Measurements from ENCODE around the gene DNAH14. TPM values are rescaled to one million over a fixed set of nuclear protein-coding genes. Genes with fewer than 3 reads are reported as not detected.

Gene DNAH14
- total and polyA plus RNA-seq, 10 of the 15 experiments (the other 5 are each of a cell fraction or from before 2014, with no cell fraction given) = 2.0 to 7.9 (median 4.8) TPM

DNA sequence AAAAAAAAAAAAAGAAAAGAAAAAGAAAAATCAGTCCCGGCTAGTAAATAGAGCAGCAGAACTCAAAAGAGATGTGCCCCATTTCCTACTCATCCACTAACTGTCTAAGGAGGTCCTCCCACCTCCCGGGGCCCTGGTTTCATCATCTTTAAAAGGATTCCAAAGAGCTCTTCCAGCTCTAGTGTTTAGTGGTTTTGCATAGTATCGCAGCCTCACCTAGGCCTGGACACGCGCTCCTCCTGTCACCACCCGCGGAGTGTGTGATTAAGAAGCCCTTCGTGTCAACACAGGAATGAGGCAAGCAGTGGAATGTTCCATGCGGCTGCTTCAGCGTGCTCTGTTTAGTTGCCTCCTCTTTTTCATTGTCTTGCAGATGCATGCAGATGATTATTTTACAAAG is 449.4 kb downstream of the DNAH14 start (continued):
- TF ChIP-seq, protein P1, sequence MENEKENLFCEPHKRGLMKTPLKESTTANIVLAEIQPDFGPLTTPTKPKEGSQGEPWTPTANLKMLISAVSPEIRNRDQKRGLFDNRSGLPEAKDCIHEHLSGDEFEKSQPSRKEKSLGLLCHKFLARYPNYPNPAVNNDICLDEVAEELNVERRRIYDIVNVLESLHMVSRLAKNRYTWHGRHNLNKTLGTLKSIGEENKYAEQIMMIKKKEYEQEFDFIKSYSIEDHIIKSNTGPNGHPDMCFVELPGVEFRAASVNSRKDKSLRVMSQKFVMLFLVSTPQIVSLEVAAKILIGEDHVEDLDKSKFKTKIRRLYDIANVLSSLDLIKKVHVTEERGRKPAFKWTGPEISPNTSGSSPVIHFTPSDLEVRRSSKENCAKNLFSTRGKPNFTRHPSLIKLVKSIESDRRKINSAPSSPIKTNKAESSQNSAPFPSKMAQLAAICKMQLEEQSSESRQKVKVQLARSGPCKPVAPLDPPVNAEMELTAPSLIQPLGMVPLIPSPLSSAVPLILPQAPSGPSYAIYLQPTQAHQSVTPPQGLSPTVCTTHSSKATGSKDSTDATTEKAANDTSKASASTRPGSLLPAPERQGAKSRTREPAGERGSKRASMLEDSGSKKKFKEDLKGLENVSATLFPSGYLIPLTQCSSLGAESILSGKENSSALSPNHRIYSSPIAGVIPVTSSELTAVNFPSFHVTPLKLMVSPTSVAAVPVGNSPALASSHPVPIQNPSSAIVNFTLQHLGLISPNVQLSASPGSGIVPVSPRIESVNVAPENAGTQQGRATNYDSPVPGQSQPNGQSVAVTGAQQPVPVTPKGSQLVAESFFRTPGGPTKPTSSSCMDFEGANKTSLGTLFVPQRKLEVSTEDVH (IDR thresholded peaks at IDR 0.05; ENCODE audit: low read depth, partially characterized antibody) = no peak
- no peak for TF ChIP-seq CHD2 (IDR thresholded peaks at IDR 0.05; ENCODE audit: borderline replicate concordance, low read depth, low read length)
- no peak for TF ChIP-seq NBN (IDR thresholded peaks at IDR 0.05)

DNA sequence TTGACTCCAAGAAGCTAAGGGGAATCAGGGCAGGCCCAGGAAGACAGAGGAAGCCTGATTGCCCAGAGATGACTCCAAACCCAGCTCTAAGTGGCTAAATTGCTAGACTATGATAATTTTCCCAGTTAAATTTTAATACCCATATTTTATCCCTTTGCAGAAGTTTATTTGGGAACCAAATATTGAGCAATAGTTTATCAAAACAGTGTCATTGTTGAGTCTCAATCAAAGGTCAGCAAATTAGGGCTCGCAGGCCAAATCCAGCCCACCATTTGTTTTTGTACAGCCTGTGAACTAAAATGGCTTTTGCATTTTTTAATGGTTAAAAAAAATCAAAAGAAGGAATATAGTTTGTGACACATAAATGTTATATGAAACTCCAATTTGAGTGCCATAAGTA is 451.2 kb downstream of the DNAH14 start:
- in situ Hi-C loops (cut with MboI) = no loop called here
- H3K27me3 ChIP-seq (replicated peaks in 1 of 2; ENCODE audit: control insufficient read depth in 2 of 2, insufficient read depth in 2 of 2, low read length in 1 of 2) = no peaks in the 10 kb centered on the region
- H3K9me3 ChIP-seq (replicated peaks; ENCODE audit: control insufficient read depth, insufficient read depth, low read length) = no peaks in the 10 kb centered on the region
- H3K36me3 ChIP-seq (ENCODE audit: control insufficient read depth in 2 of 2, insufficient read depth in 2 of 2, low read length in 1 of 2) = no peaks in the 10 kb centered on the region
- ChIA-PET SMC1A (ENCODE audit: uncharacterized antibody, unreplicated experiment) (interaction anchor here (0.7 kb wide), 1 partner anchor 545 kb away, joined by 3 read pairs; no protein-coding TSS in a partner anchor), POLR2A (no interaction called here), RAD21 (ENCODE audit: unreplicated experiment) (no interaction called here), CTCF (no interaction called here)
- H2AFZ ChIP-seq (ENCODE audit: control insufficient read depth, low read depth, low read length) = no peak overlapping the region
- no peak overlapping the region for H3K9ac ChIP-seq (ENCODE audit: control insufficient read depth, insufficient read depth, low read length)
- no peaks in the 10 kb centered on the region for H3K4me1 ChIP-seq (ENCODE audit: control insufficient read depth, insufficient read depth, low read length)
- no TSS peak for BruUV-seq (replicated peaks)
- H3K79me2 ChIP-seq (ENCODE audit: control insufficient read depth, insufficient read depth, low read length) = no peaks in the 10 kb centered on the region
- intact Hi-C loops (cut with micrococcal nuclease; ENCODE audit: unreplicated experiment) = no loop called here
- no peak overlapping the region for H3K27ac ChIP-seq (ENCODE audit: control insufficient read depth, insufficient read depth)
- no peak for FAIRE-seq
- WGBS (ENCODE audit: insufficient coverage, insufficient replicate concordance, low lambda C conversion rate, missing lambda C conversion rate) = 42% methylated on average over 1 of the region's 1 CpG
- no peaks in the 10 kb centered on the region for H4K20me1 ChIP-seq (ENCODE audit: control insufficient read depth, insufficient read depth)
- no peak for ATAC-seq
- no peak for DNase-seq (ENCODE audit: low read depth, low spot score)
- H3K4me2 ChIP-seq (ENCODE audit: control insufficient read depth, insufficient read depth) = no peak overlapping the region
- H3K4me3 ChIP-seq = no peak overlapping the region
- TF ChIP-seq, protein P2, sequence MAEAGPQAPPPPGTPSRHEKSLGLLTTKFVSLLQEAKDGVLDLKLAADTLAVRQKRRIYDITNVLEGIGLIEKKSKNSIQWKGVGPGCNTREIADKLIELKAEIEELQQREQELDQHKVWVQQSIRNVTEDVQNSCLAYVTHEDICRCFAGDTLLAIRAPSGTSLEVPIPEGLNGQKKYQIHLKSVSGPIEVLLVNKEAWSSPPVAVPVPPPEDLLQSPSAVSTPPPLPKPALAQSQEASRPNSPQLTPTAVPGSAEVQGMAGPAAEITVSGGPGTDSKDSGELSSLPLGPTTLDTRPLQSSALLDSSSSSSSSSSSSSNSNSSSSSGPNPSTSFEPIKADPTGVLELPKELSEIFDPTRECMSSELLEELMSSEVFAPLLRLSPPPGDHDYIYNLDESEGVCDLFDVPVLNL (IDR thresholded peaks at IDR 0.05; ENCODE audit: low read depth, low read length) = no peak
- TF ChIP-seq, protein P3, sequence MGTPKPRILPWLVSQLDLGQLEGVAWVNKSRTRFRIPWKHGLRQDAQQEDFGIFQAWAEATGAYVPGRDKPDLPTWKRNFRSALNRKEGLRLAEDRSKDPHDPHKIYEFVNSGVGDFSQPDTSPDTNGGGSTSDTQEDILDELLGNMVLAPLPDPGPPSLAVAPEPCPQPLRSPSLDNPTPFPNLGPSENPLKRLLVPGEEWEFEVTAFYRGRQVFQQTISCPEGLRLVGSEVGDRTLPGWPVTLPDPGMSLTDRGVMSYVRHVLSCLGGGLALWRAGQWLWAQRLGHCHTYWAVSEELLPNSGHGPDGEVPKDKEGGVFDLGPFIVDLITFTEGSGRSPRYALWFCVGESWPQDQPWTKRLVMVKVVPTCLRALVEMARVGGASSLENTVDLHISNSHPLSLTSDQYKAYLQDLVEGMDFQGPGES (IDR thresholded peaks at IDR 0.05) = no peak
- TF ChIP-seq SMC3 (IDR thresholded peaks at IDR 0.05; ENCODE audit: borderline replicate concordance, low read length) = no peak
- TF ChIP-seq, protein P4, sequence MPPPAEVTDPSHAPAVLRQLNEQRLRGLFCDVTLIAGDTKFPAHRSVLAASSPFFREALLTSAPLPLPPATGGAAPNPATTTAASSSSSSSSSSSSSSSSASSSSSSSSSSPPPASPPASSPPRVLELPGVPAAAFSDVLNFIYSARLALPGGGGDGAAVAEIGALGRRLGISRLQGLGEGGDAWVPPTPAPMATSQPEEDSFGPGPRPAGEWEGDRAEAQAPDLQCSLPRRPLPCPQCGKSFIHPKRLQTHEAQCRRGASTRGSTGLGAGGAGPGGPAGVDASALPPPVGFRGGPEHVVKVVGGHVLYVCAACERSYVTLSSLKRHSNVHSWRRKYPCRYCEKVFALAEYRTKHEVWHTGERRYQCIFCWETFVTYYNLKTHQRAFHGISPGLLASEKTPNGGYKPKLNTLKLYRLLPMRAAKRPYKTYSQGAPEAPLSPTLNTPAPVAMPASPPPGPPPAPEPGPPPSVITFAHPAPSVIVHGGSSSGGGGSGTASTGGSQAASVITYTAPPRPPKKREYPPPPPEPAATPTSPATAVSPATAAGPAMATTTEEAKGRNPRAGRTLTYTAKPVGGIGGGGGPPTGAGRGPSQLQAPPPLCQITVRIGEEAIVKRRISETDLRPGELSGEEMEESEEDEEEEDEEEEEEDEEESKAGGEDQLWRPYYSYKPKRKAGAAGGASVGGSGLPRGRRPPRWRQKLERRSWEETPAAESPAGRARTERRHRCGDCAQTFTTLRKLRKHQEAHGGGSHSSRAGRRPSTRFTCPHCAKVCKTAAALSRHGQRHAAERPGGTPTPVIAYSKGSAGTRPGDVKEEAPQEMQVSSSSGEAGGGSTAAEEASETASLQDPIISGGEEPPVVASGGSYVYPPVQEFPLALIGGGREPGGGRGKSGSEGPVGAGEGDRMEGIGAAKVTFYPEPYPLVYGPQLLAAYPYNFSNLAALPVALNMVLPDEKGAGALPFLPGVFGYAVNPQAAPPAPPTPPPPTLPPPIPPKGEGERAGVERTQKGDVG (CRISPR knock-in tag; IDR thresholded peaks at IDR 0.05) = no peak
- TF ChIP-seq, protein P5, sequence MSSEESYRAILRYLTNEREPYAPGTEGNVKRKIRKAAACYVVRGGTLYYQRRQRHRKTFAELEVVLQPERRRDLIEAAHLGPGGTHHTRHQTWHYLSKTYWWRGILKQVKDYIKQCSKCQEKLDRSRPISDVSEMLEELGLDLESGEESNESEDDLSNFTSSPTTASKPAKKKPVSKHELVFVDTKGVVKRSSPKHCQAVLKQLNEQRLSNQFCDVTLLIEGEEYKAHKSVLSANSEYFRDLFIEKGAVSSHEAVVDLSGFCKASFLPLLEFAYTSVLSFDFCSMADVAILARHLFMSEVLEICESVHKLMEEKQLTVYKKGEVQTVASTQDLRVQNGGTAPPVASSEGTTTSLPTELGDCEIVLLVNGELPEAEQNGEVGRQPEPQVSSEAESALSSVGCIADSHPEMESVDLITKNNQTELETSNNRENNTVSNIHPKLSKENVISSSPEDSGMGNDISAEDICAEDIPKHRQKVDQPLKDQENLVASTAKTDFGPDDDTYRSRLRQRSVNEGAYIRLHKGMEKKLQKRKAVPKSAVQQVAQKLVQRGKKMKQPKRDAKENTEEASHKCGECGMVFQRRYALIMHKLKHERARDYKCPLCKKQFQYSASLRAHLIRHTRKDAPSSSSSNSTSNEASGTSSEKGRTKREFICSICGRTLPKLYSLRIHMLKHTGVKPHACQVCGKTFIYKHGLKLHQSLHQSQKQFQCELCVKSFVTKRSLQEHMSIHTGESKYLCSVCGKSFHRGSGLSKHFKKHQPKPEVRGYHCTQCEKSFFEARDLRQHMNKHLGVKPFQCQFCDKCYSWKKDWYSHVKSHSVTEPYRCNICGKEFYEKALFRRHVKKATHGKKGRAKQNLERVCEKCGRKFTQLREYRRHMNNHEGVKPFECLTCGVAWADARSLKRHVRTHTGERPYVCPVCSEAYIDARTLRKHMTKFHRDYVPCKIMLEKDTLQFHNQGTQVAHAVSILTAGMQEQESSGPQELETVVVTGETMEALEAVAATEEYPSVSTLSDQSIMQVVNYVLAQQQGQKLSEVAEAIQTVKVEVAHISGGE (CRISPR knock-in tag; IDR thresholded peaks at IDR 0.05) = no peak
- no peak for TF ChIP-seq POU2F2 (IDR thresholded peaks at IDR 0.05; ENCODE audit: borderline replicate concordance, low read depth, low read length)
- no peak for TF ChIP-seq SIN3A (IDR thresholded peaks at IDR 0.05; ENCODE audit: low read depth, low read length)
- TF ChIP-seq JUND (IDR thresholded peaks at IDR 0.05; ENCODE audit: low read depth, low read length) = no peak

Data from GM12878 (cell line).